A549 (cell line): Measurements from ENCODE around the gene CLNS1A.

Experiments used
- CBX8 ChIP-seq: fragments of 200-600 bp; sonication (generic); IDR thresholded peaks from 2 replicates; pipeline ENCODE4 v1.6.1; 2016
- POLR2A ChIP-seq: IDR thresholded peaks from 2 replicates; pipeline ENCODE4 v1.6.1; 2012; ENCODE audit warnings: mild to moderate bottlenecking, low read length
- TF ChIP-seq, protein P1 (sequence below): fragments of >200 bp; sonication (Bioruptor Twin); formaldehyde crosslinking; IDR thresholded peaks from 3 replicates; pipeline ENCODE4 v1.5.1; 2016

GRCh38 chr11:77569676-77570070, 67.9 kb downstream of the CLNS1A start:
- no peak for TF ChIP-seq POLR2A
- TF ChIP-seq, protein P1, sequence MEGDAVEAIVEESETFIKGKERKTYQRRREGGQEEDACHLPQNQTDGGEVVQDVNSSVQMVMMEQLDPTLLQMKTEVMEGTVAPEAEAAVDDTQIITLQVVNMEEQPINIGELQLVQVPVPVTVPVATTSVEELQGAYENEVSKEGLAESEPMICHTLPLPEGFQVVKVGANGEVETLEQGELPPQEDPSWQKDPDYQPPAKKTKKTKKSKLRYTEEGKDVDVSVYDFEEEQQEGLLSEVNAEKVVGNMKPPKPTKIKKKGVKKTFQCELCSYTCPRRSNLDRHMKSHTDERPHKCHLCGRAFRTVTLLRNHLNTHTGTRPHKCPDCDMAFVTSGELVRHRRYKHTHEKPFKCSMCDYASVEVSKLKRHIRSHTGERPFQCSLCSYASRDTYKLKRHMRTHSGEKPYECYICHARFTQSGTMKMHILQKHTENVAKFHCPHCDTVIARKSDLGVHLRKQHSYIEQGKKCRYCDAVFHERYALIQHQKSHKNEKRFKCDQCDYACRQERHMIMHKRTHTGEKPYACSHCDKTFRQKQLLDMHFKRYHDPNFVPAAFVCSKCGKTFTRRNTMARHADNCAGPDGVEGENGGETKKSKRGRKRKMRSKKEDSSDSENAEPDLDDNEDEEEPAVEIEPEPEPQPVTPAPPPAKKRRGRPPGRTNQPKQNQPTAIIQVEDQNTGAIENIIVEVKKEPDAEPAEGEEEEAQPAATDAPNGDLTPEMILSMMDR = no peak
- TF ChIP-seq CBX8 = no peak
